ENCODE results near the gene UBE2M.
"Not testable (repeated sequence)": the region's sequence is repeated elsewhere in the genome, so short reads cannot be mapped to it uniquely, and the experiment has no call there.

The UBE2M gene

GRCh38 chr19:58555369-58555885, 3.0 kb downstream of the UBE2M start:
- DNase-seq (ENCODE audit: low read depth in 2 of 2) = no peak

DNA sequence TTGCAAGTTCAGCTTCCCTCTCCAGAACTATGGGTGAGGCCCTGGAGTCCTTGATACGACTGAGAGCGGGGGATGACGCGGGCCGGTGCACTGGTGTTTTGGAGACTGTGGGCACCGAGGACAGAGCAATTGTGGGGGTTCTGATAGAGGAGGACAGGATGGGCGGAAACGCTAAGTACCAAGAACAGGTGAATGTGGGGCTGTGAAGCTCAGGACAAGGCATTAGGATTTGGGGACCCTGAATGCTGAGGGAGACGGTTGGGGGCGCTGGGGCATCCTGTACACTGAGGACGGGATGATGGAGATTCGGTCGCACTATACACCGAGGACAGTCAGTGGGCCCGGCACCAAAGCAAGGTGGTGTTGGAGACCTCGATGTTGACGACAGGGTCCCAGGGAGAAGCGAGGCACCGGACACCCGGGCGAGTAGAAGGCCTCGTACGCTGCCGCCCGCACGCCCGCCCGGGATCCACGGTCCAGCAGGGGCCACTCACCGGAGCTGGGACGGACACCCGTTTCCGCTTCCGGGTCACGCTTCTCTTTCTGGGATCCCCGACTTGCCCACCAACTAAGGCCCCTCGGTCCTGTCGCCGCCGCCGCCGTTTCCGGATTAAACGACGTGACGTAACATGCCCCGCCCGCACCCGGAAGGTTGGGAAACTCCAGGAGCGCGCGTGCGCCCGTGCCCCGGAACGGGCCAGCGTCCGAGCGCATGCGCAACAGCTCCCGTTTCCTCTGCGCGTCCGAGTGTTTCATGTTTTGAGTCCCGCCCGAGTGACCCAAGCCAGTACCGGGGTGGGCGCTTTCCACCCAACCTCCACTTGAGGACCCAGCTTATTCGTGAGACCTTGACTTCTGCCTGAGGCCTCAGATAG, 3.7 kb downstream of the UBE2M start, which contains the start of gene CHMP2A:
Gene CHMP2A (minus strand): TSS at position 612 of the 875 bp plus-strand sequence. CDS start 893 bp downstream, outside the sequence.
- peak; percentile 96 for DNase-seq (ENCODE audit: low read depth in 2 of 2)

DNA sequence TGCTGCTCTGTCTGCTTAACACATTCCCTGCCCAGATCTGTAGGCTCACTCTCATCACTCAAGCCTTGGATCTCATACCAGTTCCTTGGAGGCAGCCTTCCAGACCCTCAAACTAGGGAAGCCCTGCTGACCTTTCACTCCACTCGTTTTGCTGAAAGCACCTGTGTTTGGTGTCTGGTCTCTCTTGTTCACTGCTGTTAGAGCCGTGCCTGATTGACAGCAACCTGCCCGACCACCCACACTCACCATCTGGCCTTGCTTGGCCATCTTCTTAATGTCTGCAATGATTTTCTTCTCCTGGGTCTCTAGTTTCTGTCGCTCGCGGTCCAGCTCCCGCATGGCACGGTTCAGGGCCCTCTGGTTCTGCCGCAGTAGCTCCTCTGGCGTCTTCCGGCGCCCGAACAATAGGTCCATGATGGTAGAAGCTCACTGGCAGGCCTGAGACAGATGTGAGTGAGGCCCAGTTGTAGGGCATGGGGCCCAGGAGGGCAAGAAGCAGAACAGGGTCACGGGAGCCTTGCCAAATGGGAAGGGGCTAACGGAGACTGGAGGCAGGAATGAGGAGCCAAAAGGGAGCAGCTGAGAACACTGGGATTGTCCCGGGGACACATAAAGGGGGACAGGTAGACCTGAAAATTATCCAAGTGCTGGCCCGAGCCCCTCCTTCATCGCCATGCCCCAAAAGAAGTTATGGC, 4.5 kb downstream of the UBE2M start:
- no peak for DNase-seq (ENCODE audit: low read depth in 2 of 2)

GRCh38 chr19:58552655-58553054, 5.8 kb downstream of the UBE2M start:
- DNase-seq (ENCODE audit: low read depth in 2 of 2) = no peak

GRCh38 chr19:58551577-58552471, 6.6 kb downstream of the UBE2M start:
- DNase-seq (ENCODE audit: low read depth in 2 of 2) = no peak

DNA sequence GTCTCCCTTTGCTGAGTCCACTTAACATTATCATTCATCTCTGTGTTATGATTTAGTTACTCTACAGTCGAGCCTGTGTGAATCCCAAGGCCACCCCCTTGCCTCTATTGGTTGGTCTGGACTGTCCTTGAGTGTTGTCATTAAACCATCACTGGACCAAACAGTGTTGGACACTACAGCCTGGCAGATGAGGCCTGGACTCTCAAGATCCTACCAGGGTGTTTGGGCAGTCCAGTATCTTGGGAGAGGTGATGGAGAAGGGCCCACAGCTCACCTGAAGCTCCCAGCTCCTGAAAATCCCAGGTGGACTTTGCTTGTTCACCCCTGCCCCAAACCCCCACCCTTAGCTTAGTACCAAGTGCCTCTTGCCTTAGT, 7.3 kb downstream of the UBE2M start:
- no peak for DNase-seq (ENCODE audit: low read depth in 2 of 2)

DNA sequence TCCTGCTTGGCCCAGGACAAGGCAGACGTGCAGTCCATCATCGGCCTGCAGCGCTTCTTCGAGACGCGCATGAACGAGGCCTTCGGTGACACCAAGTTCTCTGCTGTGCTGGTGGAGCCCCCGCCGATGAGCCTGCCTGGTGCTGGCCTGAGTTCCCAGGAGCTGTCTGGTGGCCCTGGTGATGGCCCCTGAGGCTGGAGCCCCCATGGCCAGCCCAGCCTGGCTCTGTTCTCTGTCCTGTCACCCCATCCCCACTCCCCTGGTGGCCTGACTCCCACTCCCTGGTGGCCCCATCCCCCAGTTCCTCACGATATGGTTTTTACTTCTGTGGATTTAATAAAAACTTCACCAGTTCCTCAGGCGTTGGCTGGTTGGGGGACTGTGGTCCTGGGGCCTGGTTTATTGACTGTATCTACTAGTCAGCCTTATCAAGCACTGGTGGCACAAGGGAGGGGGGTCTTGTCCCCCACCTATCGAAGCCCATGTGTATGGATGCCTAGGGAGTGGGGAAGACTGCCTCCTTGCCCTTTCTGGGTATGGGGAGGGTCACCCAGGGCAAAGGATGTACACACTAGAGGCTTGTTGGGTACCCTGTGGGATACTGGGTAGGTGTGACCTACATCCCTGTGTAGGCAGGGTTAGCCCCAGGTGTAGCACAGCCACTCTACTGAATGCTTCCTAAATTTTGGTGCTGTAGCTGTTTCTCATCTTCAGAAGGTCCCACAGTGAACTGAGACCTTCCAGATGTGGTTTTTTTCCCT, 7.9 kb downstream of the UBE2M start:
- no peak for DNase-seq (ENCODE audit: low read depth in 2 of 2)

DNA sequence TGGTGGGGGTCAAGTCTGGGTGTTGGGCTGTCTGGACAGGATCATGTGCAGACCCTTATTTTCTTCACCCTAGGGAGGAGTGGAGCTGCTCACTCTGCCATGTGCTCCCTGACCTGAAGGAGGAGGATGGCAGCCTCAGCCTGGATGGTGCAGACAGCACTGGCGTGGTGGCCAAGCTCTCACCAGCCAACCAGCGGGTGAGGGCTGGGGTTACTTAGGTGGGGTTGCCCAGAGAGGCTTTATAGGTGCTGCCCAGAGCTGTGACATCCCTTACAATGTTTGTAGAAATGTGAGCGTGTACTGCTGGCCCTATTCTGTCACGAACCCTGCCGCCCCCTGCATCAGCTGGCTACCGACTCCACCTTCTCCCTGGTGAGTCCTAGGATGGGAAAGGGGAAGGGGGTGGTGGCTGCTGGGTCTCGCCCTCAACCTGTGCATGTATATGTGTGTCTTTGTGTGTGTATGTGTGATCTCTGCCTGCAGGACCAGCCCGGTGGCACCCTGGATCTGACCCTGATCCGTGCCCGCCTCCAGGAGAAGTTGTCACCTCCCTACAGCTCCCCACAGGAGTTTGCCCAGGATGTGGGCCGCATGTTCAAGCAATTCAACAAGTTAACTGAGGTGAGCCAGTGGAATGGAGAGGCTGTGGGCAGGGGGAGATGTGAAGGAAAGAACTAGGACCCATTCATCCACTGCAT, 8.6 kb downstream of the UBE2M start:
- DNase-seq (ENCODE audit: low read depth in 2 of 2) = no peak

DNA sequence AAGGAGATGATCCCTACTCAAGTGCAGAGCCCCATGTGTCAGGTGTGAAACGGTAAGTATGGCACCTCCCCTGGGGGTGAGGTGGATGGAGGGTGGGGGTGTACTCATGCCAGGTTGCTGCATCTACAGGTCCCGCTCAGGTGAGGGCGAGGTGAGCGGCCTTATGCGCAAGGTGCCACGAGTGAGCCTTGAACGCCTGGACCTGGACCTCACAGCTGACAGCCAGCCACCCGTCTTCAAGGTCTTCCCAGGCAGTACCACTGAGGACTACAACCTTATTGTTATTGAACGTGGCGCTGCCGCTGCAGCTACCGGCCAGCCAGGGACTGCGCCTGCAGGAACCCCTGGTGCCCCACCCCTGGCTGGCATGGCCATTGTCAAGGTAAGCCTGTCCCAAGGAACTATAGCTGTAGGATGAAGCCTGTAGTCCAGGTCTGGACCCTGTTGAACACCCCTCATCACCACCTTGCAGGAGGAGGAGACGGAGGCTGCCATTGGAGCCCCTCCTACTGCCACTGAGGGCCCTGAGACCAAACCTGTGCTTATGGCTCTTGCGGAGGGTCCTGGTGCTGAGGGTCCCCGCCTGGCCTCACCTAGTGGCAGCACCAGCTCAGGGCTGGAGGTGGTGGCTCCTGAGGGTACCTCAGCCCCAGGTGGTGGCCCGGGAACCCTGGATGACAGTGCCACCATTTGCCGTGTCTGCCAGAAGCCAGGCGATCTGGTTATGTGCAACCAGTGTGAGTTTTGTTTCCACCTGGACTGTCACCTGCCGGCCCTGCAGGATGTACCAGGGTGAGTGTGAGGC, 9.3 kb downstream of the UBE2M start:
- DNase-seq (ENCODE audit: low read depth in 2 of 2) = no peak

GRCh38 chr19:58547323-58548312, 10.8 kb downstream of the UBE2M start:
- DNase-seq (ENCODE audit: low read depth in 2 of 2) = no peak

DNA sequence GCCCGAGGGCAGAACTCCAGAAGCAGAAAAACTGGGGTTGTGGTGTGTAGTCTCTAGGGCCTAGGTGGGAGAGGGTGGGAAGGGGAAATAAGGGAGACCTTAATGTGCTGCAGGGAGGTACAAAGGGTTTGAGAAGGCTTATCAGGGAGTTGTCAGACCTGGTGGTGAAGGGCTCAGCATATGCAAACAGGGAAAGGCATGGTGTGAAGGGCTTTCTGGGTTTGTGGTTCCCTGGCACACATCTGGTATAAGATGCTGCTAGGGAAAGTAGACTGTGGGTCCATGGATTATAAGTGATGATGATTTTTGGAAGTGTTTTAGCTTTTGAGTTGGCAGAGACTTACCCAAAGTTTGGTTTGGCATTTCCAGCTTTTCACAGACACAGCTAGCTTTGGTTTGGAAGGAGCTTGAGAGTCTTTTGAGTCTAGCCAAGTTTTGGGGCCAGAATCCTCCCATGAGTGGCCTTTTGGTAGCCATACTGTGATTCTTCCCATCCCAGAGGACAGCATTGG, 12.3 kb downstream of the UBE2M start:
- DNase-seq (ENCODE audit: low read depth in 2 of 2) = no peak

DNA sequence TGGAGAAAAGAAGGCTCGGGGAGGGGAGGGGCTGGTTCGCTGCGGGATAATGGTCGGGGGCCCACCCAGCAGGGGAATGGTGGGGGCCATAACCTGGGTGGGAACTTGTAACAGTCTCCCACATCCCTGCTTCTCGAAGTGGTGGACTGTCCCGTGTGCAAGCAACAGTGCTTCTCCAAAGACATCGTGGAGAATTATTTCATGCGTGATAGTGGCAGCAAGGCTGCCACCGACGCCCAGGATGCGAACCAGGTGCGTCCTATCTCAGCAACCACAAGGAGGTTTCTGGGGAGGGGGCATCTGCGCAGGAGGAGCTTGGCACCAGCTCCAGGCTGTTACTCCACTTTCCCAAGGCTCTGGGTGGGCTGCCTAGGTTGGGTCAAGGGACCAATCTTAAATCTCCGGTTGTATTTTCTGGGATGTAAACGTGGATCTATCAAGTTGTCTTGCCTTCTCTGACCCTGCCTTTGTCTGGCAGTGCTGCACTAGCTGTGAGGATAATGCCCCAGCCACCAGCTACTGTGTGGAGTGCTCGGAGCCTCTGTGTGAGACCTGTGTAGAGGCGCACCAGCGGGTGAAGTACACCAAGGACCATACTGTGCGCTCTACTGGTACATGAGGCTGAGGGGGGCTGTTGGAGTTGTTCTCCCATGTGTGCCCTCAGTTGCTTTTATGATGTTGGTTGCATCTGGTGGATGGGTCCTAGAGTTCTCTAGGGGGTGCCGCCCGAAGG, 13.0 kb downstream of the UBE2M start:
- no peak for DNase-seq (ENCODE audit: low read depth in 2 of 2)

DNA sequence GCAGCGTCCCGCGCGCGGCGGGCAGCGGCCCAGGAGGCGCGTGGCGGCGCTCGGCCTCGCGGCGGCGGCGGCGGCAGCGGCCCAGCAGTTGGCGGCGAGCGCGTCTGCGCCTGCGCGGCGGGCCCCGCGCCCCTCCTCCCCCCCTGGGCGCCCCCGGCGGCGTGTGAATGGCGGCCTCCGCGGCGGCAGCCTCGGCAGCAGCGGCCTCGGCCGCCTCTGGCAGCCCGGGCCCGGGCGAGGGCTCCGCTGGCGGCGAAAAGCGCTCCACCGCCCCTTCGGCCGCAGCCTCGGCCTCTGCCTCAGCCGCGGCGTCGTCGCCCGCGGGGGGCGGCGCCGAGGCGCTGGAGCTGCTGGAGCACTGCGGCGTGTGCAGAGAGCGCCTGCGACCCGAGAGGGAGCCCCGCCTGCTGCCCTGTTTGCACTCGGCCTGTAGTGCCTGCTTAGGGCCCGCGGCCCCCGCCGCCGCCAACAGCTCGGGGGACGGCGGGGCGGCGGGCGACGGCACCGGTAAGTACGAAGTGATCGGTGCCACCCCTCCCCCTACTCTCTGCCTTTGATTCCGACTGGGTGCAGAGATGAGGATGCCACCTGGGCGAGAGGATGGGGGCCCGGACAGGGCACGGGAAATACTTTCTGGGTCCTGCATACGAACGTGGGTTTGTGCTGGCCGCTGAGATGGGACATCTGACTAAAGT, 13.7 kb downstream of the UBE2M start:
- DNase-seq (ENCODE audit: low read depth in 2 of 2) = peak in 1 of 2 donors; percentile 74

DNA sequence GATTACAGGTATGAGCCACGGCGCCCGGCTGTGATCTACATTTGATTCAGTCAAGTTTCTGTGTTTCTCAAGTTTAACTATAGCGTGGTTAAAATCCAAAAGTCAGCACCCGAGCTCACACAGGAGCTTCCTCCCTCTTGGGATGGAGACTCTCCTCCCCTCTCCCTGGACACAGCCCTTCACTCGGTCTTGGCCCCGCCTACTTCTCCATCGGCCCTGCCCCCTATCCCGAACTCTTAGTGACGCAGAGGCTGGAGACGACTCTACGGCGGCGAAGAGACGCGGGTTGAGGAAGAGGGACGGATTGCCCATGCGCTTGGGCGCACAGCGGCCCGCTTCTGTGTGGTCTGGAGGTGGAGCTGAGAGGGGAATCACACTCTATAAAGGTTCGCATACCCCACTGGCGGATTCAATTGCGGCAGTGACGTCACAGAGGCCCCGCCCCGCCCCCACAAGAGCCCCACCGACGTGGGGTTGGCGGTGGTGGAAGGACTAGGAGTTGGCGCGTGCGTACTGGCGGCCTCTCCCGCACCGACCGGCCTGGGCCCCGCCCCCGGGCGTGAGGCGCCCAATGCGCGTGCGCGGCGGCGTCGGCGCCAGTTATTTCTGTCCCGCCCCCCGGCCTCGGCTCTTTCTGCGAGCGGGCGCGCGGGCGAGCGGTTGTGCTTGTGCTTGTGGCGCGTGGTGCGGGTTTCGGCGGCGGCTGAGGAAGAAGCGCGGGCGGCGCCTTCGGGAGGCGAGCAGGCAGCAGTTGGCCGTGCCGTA, 14.4 kb downstream of the UBE2M start, which contains the start of gene TRIM28:
Gene TRIM28 (plus strand): TSS at position 239 of the 765 bp plus-strand sequence. CDS start 694 bp downstream, outside the sequence.
- DNase-seq (ENCODE audit: low read depth in 2 of 2) = peak; percentile 100

DNA sequence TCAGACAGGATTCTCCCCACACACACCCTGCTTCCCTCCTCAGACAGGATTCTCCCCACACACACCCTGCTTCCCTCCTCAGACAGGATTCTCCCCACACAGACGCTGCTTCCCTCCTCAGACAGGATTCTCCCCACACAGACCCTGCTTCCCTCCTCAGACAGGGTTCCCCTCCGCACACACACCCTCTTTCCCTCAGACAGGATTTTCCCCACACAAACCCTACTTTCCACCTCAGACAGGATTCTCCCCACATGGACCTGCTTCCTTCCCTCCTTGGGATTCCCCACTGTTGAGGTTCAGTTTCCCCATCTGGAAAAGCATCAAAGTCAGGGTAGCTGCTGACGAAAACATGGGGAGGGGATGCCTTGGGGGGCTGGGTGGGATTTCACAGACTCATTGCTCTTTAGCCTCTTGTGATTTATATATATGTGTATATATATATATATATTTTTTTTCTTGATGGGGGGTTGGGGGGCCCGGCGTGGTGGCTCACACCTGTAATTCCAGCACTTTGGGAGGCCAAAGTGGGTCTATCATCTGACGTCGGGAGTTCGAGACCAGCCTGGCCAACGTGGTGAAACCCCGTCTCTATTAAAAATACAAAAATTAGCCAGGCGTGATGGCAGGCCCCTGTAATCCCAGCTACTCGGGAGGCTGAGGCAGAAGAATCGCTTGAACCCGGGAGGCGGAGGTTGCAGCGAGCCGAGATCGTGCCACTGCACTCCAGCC, 15.6 kb downstream of the UBE2M start:
- DNase-seq (ENCODE audit: low read depth in 2 of 2) = not testable (repeated sequence)
